ENCODE measurements around the gene STAG3.
"Not testable (repeated sequence)": the region's sequence is repeated elsewhere in the genome, so short reads cannot be mapped to it uniquely, and the experiment has no call there.

Gene STAG3

GRCh38 chr7:100219271-100219737, 41.6 kb downstream of the STAG3 start:
- Histone ChIP-seq H3K9ac (ENCODE audit: low read length) (no peak overlapping the region), H3K4me1 (ENCODE audit: control insufficient read depth in 1 of 2, insufficient read depth in 2 of 2, low read length in 2 of 2) (no peaks in the 10 kb centered on the region), H3K4ac (ENCODE audit: low read depth, low read length) (no peak overlapping the region), H3K79me1 (ENCODE audit: low read length) (no peaks in the 10 kb centered on the region), H3K36me3 (ENCODE audit: control insufficient read depth in 1 of 2, insufficient read depth in 2 of 2, low read length in 2 of 2) (peaks cover 12 to 15% of the 10 kb centered on the region in 2 experiments), H2BK120ac (ENCODE audit: insufficient read depth, low read length, poor library complexity) (no peak overlapping the region), H3K4me3 (ENCODE audit: low read depth, low read length) (no peak overlapping the region), H3K4me2 (ENCODE audit: low read length) (no peak overlapping the region), H4K8ac (ENCODE audit: low read depth, low read length) (no peak overlapping the region), H2AK5ac (ENCODE audit: low read length) (no peak overlapping the region), H4K91ac (ENCODE audit: low read depth, low read length) (no peak overlapping the region), H2AFZ (ENCODE audit: insufficient read depth, low read length, poor library complexity) (no peak overlapping the region), H3K9me3 (ENCODE audit: insufficient read depth, low read depth, low read length) (no peaks in the 10 kb centered on the region), H3K27ac (ENCODE audit: low read depth, low read length) (no peak overlapping the region), H3K23ac (ENCODE audit: low read length) (no peak overlapping the region), H2BK12ac (ENCODE audit: low read length) (no peak overlapping the region), H2BK5ac (ENCODE audit: low read depth, low read length, poor library complexity) (no peak overlapping the region), H3K18ac (ENCODE audit: low read length) (no peak overlapping the region), H3K14ac (ENCODE audit: low read length) (no peak overlapping the region), H3K27me3 (ENCODE audit: insufficient read depth, low read length) (no peaks in the 10 kb centered on the region), H3K79me2 (ENCODE audit: control insufficient read depth, insufficient read depth, low read length, poor library complexity) (no peaks in the 10 kb centered on the region), H4K12ac (ENCODE audit: low read depth, low read length) (no peak overlapping the region)
- no CpG with 5 or more reads among the region's 10 CpGs for WGBS (ENCODE audit: extremely low coverage, insufficient coverage, insufficient read length)
- no peak for DNase-seq

- H3K9ac ChIP-seq (ENCODE audit: low read length); H3K79me2 ChIP-seq (ENCODE audit: control insufficient read depth, insufficient read depth, low read length, poor library complexity); H2AFZ ChIP-seq (ENCODE audit: insufficient read depth, low read length, poor library complexity); H4K12ac ChIP-seq (ENCODE audit: low read depth, low read length); H2BK120ac ChIP-seq (ENCODE audit: insufficient read depth, low read length, poor library complexity); H3K23ac ChIP-seq (ENCODE audit: low read length); H3K27me3 ChIP-seq (ENCODE audit: insufficient read depth, low read length); H2BK5ac ChIP-seq (ENCODE audit: low read depth, low read length, poor library complexity); H4K91ac ChIP-seq (ENCODE audit: low read depth, low read length); H3K4me2 ChIP-seq (ENCODE audit: low read length); H3K14ac ChIP-seq (ENCODE audit: low read length); H3K79me1 ChIP-seq (ENCODE audit: low read length); H4K8ac ChIP-seq (ENCODE audit: low read depth, low read length); H3K4ac ChIP-seq (ENCODE audit: low read depth, low read length); DNase-seq; H3K4me1 ChIP-seq (ENCODE audit: control insufficient read depth in 1 of 2, insufficient read depth in 2 of 2, low read length in 2 of 2); H3K18ac ChIP-seq (ENCODE audit: low read length); H3K27ac ChIP-seq (ENCODE audit: low read depth, low read length); H3K4me3 ChIP-seq (ENCODE audit: low read depth, low read length); H3K9me3 ChIP-seq (ENCODE audit: insufficient read depth, low read depth, low read length); H2BK12ac ChIP-seq (ENCODE audit: low read length); H2AK5ac ChIP-seq (ENCODE audit: low read length): not testable (repeated sequence)
- WGBS (ENCODE audit: extremely low coverage, insufficient coverage, insufficient read length): no CpG with 5 or more reads among the region's 27 CpGs
- peaks cover 12 to 15% of the 10 kb centered on the region in 2 experiments for H3K36me3 ChIP-seq (ENCODE audit: control insufficient read depth in 1 of 2, insufficient read depth in 2 of 2, low read length in 2 of 2)
Observed at GRCh38 chr7:100219801-100220585, 42.3 kb downstream of the STAG3 start, which contains the start of gene PVRIG. PVRIG (plus strand) TSS chr7:100219949; CDS start chr7:100219971, 22 bp downstream.

- Histone ChIP-seq H3K4me2 (ENCODE audit: low read length) (no peak overlapping the region), H3K23ac (ENCODE audit: low read length) (no peak overlapping the region), H3K14ac (ENCODE audit: low read length) (no peak overlapping the region), H3K27me3 (ENCODE audit: insufficient read depth, low read length) (no peaks in the 10 kb centered on the region), H3K9me3 (ENCODE audit: insufficient read depth, low read depth, low read length) (no peaks in the 10 kb centered on the region), H2BK120ac (ENCODE audit: insufficient read depth, low read length, poor library complexity) (no peak overlapping the region), H4K8ac (ENCODE audit: low read depth, low read length) (no peak overlapping the region), H3K9ac (ENCODE audit: low read length) (no peak overlapping the region), H3K79me2 (ENCODE audit: control insufficient read depth, insufficient read depth, low read length, poor library complexity) (no peaks in the 10 kb centered on the region), H2AFZ (ENCODE audit: insufficient read depth, low read length, poor library complexity) (no peak overlapping the region), H2BK5ac (ENCODE audit: low read depth, low read length, poor library complexity) (no peak overlapping the region), H3K27ac (ENCODE audit: low read depth, low read length) (no peak overlapping the region), H3K18ac (ENCODE audit: low read length) (no peak overlapping the region), H2AK5ac (ENCODE audit: low read length) (no peak overlapping the region), H3K79me1 (ENCODE audit: low read length) (no peaks in the 10 kb centered on the region), H3K4ac (ENCODE audit: low read depth, low read length) (no peak overlapping the region), H3K4me3 (ENCODE audit: low read depth, low read length) (no peak overlapping the region), H2BK12ac (ENCODE audit: low read length) (no peak overlapping the region), H3K4me1 (ENCODE audit: control insufficient read depth in 1 of 2, insufficient read depth in 2 of 2, low read length in 2 of 2) (no peaks in the 10 kb centered on the region), H4K12ac (ENCODE audit: low read depth, low read length) (peak overlapping the region; percentile 37), H3K36me3 (ENCODE audit: control insufficient read depth in 1 of 2, insufficient read depth in 2 of 2, low read length in 2 of 2) (peaks cover 12 to 15% of the 10 kb centered on the region in 2 experiments), H4K91ac (ENCODE audit: low read depth, low read length) (no peak overlapping the region)
- DNase-seq: no peak
- no CpG with 5 or more reads among the region's 22 CpGs for WGBS (ENCODE audit: extremely low coverage, insufficient coverage, insufficient read length)
Observed at GRCh38 chr7:100220586-100221230, 43.0 kb downstream of the STAG3 start.

- Histone ChIP-seq H4K91ac (ENCODE audit: low read depth, low read length) (no peak overlapping the region), H3K9me3 (ENCODE audit: insufficient read depth, low read depth, low read length) (no peaks in the 10 kb centered on the region), H2BK5ac (ENCODE audit: low read depth, low read length, poor library complexity) (no peak overlapping the region), H3K79me1 (ENCODE audit: low read length) (no peaks in the 10 kb centered on the region), H3K4me3 (ENCODE audit: low read depth, low read length) (no peak overlapping the region), H4K8ac (ENCODE audit: low read depth, low read length) (no peak overlapping the region), H3K4ac (ENCODE audit: low read depth, low read length) (no peak overlapping the region), H3K23ac (ENCODE audit: low read length) (no peak overlapping the region), H3K27me3 (ENCODE audit: insufficient read depth, low read length) (no peaks in the 10 kb centered on the region), H3K9ac (ENCODE audit: low read length) (no peak overlapping the region), H3K36me3 (ENCODE audit: control insufficient read depth in 1 of 2, insufficient read depth in 2 of 2, low read length in 2 of 2) (peaks cover 12 to 15% of the 10 kb centered on the region in 2 experiments), H4K12ac (ENCODE audit: low read depth, low read length) (no peak overlapping the region), H2AK5ac (ENCODE audit: low read length) (no peak overlapping the region), H3K4me2 (ENCODE audit: low read length) (no peak overlapping the region), H3K18ac (ENCODE audit: low read length) (no peak overlapping the region), H3K14ac (ENCODE audit: low read length) (no peak overlapping the region), H3K79me2 (ENCODE audit: control insufficient read depth, insufficient read depth, low read length, poor library complexity) (no peaks in the 10 kb centered on the region), H2AFZ (ENCODE audit: insufficient read depth, low read length, poor library complexity) (no peak overlapping the region), H2BK120ac (ENCODE audit: insufficient read depth, low read length, poor library complexity) (no peak overlapping the region), H3K4me1 (ENCODE audit: control insufficient read depth in 1 of 2, insufficient read depth in 2 of 2, low read length in 2 of 2) (no peaks in the 10 kb centered on the region), H3K27ac (ENCODE audit: low read depth, low read length) (no peak overlapping the region), H2BK12ac (ENCODE audit: low read length) (no peak overlapping the region)
- no peak for DNase-seq
- WGBS (ENCODE audit: extremely low coverage, insufficient coverage, insufficient read length): no CpG with 5 or more reads among the region's 5 CpGs
Observed at GRCh38 chr7:100221231-100221718, 43.6 kb downstream of the STAG3 start.

Measured in trophoblast cell (in vitro differentiated cells and primary cell).